Central memory CD4-positive, alpha-beta T cell (primary cell): ENCODE results near the gene LYPD3.
"Not testable (repeated sequence)": the region's sequence is repeated elsewhere in the genome, so short reads cannot be mapped to it uniquely, and the experiment has no call there.

Source experiments
- DNase-seq: peaks from one replicate; pipeline ENCODE4 v3.0.0; 2022
- total RNA-seq, 3 experiments: gene quantifications; one replicate each; lab custom pipeline; 2026; lab: John Stamatoyannopoulos, UW

Gene LYPD3
- 1.1 to 7.3 (median 3.3) reads per million in 3 experiments for total RNA-seq

DNA sequence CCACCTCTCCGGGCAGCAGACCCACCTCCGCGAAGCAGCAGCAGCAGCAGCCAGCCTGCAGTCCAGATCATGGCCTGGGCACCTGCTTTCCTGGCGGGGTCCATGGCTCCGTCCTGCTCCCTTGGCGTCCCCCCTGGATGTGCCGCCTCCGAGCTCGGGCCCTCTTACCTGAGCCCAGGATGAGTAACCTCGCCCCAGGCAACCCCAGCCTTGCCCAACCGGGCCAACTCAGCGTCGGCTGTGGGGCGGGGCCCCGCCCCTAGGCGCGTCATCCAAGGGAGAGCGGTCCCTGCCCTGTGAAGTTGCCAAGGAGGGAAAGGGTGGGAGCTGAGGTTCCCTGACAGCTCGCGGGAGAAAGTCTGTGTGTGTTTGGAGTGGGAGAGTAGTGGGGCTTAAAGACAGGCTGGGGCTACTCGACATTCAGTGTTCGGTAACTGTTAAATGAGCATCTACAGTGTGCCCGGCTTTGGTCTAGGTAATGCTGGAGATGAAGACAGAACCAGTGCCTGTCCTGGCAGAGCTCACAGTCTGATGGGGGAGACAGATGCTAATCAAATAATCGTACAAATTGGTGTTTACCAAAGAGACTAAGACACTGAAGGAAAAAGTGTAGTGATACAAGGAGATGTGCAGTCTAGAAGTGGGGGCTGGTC lies at the start of gene LYPD3:
TSS of gene LYPD3 (minus strand) at position 141 of the 653 bp plus-strand sequence. CDS start at position 104, 37 bp downstream.
- no peak for DNase-seq

DNA sequence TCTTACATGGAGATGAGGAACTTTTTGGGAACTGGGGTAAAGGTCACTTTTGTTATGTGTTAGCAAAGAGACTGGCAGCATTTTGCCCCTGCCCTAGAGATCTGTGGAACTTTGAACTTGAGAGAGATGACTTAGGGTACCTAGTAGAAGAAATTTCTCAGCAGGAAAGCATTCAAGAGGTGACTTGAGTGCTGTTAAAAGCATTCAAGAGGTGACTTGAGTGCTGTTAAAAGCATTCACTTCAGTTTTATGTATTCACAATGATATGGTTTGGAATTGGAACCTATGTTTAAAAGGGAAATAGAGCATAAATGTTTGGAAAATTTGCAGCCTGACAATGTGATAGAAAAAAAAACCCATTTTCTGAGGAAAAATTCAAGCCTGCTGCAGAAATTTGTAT lies 47.0 kb upstream of the LYPD3 start:
- DNase-seq = not testable (repeated sequence)

DNA sequence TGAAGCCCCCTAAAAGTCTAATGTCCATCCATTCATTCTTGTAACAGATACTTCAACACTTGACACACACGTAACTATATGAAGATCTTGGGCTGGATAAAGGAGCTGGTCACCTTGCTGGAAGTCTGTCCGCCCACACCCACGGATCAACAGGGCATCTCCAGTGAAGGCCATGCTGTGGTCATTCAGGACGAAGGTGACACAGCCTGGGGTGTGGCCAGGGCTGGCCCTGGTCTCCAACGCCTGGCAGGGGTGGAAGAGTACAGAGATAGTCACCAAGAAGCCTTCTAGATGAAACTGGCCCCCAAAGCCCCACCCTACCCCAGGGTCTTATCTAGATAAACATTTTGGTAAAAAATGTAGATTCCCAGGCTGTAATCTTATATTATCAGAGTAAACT lies 45.9 kb upstream of the LYPD3 start:
- DNase-seq = no peak

GRCh38 chr19:43510713-43511112 lies 45.3 kb upstream of the LYPD3 start:
- no peak for DNase-seq

GRCh38 chr19:43507880-43508279 lies 42.5 kb upstream of the LYPD3 start:
- no peak for DNase-seq

DNA sequence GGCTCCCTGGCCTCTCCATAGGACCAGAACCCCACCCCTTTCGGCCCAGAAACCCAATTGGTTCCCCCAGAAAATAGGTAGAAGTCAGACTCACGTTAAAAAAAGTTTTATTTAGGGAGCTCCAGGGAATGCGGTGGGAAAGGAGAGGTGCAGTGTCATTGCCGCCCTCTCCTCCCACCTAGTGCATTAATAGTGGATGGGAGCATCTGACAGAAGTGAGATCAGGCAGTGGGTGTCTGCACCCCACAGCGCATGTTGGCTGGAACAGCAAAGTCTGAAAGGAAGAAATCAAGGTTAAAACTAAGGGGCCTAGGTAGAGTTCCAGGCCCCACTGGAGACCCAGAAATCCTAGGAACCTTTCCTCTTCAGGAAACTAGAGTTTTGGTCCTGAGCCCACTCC lies 41.2 kb upstream of the LYPD3 start:
- no peak for DNase-seq

GRCh38 chr19:43505941-43506340 lies 40.5 kb upstream of the LYPD3 start:
- no peak for DNase-seq

GRCh38 chr19:43505186-43505456 lies 39.7 kb upstream of the LYPD3 start:
- DNase-seq = no peak

DNA sequence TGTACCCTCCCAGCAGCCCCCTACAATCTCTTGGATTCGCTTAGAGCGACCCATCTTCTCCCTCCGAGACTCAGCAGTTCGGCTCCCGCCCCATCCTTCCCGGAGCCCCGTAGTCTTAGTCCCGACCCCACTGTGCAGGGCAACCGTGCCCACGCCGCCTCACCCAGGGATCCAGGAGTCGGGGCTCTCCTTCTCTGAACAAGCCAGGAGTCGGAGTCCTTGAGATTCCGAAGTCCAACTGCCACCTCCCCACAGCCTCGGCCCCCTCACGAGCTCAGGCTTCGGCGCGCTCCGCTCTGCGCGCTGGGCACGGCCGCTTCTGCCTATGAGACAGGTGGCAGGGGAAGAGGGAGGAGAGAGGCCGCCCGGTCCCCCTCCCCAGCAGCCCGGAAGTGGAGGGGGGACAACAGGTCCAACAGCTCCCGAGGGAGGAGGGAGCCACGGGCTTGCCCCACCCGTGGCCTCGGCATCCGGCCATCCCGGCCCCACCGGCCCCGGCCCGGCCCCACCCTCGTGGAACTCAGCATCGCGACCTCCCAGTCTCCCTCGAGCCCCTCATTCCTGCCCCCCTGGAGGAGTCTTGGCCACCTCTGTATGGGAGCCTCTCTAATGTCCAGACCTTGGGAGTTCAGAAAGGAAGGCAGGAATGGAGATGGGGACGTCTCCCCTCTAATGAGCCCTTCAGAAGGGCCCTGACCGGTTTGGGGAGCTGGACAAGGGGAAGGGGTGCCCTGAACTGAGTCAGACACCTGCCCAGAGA lies 39.2 kb upstream of the LYPD3 start, which contains the start of gene PHLDB3:
TSS of gene PHLDB3 (minus strand) at position 321 of the 760 bp plus-strand sequence. CDS start 628 bp downstream, outside the sequence.
- no peak for DNase-seq

GRCh38 chr19:43503501-43504425 lies 38.4 kb upstream of the LYPD3 start:
- DNase-seq = peak; percentile 96

DNA sequence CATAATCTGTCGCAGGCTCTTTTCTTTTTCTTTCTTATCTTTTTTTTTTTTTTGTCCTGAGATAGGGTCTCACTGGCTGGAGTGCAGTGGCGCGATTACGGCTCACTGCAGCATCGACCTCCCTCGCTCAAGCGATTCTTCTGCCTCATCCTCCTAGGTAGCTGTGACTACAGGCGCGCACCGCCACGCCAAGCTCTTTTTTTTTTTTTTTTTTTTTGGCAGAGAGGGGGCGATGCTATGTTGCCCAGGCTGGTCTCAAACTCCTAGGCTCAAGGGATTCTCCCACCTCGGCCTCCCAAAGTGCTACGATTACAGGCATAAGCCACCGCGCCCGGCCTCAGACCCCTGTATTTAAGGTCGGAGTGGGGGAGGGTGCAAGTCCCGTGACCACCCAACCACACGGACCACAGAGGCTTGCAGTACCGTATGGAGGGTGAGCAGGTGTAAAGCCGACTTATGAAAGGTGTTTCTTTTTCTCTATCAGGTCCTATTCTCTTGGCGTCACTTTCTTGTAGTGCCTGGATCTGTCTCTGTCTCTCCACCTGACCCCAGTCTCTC lies 37.1 kb upstream of the LYPD3 start:
- DNase-seq = no peak

DNA sequence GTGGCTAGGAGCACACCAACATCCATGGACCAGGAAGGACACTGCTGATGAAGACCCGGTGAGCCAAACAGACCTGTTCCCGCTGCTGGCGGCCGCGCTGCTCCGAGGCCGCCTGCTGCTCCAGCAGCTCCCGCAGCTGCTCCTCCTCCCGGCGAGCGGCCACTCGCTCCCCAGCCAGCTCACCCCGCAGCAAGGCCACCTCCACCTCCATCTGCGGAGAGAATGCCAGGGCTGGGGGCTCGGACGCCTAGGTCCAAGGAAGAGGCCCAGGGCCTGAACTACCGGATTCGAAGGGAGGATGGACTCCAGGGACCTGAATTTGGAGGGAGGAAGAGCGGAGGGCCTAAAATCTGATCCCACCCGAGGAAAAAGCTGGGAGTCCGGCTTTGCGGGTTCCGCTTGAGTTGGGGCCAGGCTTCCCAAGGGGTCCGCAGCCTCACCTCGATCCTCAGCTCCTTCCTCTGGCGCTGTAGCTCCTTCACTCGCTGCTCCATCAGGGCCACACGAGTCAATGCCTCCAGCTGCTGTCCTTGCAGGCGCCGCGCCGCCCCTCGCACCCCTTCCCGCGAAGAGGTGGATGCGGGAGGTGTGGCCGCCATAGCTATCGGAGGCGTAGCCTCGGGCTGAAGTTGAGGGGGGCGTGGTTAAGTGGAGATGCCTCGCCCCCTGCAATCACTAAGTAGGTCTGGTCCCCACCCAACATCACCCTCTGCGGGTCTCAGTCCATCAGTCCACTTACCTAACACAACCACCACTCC lies 36.4 kb upstream of the LYPD3 start:
- DNase-seq = no peak

DNA sequence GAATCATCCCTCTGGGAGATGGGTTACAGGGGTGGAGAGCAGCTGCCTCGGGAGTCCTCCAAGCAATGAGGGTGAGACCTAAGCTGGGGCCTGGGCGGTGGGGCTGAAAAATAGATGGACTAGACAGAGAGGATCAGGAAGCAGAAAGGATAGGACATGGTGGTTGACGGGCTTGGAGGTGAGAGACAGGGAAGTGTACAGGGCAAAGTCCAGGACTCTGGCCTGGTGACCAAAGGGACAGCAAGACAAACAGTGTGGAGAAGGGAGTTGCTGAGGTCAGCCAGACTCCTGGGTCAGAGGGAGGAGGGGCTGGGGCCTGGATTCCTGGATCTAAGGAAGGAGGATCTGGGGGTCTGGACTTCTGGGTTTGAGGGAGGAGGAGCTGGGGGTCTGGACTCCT lies 33.6 kb upstream of the LYPD3 start:
- no peak for DNase-seq

DNA sequence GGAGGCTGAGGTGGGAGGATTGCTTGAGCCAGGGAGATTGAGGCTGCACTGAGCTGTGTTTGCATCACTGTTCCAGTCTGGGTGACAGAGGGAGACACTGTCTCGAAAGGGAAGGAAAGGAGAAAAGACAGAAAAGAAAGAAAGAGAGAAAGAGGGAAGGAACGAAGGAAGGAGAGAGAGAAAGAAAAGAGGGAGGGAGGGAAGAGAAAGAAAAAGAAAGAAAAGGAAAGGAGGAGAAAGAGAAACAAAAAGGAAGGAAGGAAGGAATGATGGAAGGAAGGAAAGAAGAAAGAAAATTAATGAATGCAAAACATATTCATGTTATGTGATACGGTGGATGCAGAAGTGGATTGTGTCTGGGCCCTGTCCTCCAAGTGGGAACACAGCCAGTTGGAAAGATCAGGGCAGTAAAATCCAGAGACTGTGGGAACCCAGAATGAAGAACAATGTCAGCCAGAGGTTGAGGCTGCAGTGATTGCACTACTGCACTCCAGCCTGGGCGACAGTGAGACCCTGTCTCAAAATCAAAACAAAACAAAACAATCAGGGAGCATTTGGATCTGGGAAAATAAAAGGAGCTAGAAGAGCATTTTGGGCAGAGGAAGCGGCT lies 32.9 kb upstream of the LYPD3 start:
- DNase-seq = no peak

DNA sequence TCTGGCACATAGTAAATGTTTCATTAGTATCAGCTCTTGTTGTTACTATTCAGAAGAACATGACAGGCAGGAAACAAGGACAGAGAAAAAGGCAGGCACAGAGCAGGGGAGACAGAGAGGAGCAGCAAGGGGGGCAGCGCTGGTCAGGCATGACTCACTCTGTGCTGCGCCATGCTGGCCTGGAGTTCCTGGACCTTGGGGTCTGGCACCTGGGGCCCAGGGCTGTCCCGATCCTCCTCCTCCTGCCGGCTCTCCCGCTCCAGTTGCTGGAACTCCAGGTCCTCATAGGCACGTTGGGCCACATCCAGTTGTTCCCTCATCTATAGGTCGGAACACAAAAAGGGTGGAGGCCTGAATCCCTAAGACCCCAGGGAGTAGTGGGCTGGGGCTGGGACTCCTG lies 31.6 kb upstream of the LYPD3 start:
- no peak for DNase-seq

GRCh38 chr19:43495082-43495481 lies 29.7 kb upstream of the LYPD3 start:
- no peak for DNase-seq

DNA sequence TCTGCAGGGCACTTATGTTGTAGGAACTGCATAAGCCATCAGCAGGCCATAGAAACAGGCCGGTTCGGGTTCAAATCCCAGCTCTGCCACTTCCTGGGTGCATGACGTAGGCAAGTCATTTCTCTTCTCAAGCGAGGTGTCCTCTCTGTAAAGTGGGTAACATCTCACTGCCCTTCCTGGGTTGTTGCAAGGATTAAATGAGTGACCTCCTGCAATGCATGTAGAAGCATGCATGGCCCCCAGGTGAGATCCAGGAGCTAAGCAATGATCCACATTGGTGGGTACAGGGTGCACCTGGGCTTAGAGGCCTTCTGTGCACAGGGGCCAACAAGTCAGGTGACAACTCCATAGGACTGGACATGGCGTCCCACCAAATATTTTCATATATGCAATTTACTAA lies 25.4 kb upstream of the LYPD3 start:
- no peak for DNase-seq

DNA sequence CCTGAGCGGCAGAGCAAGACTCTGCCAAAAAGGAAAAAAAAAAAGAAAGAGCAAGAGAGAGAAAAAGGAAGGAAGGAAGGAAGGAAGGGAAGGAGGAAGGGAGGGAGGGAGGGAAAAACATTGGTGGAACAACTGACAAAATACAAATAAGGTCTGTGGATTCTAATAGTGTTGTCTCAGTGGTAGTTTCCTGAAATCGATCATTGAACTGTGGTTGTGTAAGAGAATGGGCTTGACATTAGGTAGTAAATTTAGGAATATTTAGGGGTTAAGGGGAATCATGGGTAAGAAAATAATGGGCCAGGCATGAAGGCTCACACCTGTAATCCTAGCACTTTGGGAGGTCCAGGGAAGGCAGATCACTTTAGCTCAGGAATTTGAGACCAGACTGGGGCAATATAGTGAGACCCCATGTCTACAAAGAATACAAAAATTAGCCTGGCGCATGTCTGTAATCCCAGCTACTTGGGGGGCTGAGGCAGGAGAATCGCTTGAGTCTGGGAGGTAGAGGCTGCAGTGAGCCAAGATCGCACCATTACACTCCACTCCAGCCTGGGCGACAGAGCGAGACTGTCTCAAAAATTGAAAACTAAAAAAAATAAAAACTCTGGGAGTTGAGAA lies 24.7 kb upstream of the LYPD3 start:
- DNase-seq = no peak

- no peak for DNase-seq
Observed at GRCh38 chr19:43489310-43489709, 23.9 kb upstream of the LYPD3 start.

DNA sequence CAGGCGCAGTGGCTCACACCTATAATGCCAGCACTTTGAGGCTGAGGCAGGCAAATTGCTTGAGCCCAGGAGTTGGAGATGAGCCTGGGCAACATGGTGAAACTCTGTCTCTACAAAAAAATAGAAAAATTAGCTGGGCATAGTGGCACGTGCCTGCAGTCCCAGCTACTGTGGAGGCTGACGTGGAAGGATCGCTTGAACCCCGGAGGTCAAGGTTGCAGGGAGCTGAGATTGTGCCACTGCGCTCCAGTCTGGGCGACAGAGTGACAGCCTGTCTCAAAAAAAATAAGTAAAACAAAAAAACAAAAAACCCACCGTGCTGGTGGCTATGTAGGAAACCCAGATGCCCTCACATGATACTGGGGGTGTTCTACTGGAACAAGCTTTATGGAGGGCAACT lies 22.8 kb upstream of the LYPD3 start:
- no peak for DNase-seq

DNA sequence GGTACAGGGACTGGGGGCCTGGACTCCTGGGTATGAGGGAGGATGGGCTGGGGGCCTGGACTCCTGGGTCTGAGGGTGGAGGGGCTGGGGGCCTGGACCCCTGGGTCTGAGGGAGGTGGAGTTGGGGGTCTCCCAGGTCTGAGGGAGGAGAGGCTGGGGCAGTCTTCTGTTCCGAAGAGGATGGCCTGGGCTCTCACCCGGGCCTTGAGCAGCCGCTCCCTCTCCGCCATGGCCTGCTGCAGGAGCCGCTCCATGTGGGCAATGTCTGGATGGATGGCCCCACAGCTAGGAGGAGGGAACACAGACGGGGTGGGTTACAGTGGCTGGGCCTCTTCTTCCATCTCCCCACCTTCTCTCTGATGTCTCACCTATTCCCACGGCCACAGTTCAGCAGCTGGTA lies 21.0 kb upstream of the LYPD3 start:
- DNase-seq = no peak
